ENCODE results near the gene REL.

- TF ChIP-seq CTCF (IDR thresholded peaks at IDR 0.05) (no peak), POLR2A (IDR thresholded peaks at IDR 0.05) (no peak)
Observed at GRCh38 chr2:60932954-60933353, 51.6 kb downstream of the REL start.
